CD4-positive, alpha-beta T cell treated with Interleukin-4 for 4 hours (primary cell): ENCODE data around the gene P2RY11.

Source experiments
- DNase-seq: peaks from one replicate; pipeline ENCODE4 v3.0.0-alpha.2; 2020

The P2RY11 gene

GRCh38 chr19:10093295-10094186, 18.0 kb upstream of the P2RY11 start:
- DNase-seq, result no peak

- no peak for DNase-seq
Measured at GRCh38 chr19:10095622-10095947, 15.9 kb upstream of the P2RY11 start.

GRCh38 chr19:10095948-10096614, 15.4 kb upstream of the P2RY11 start:
- DNase-seq, result peak; percentile 89

GRCh38 chr19:10096615-10096963, 14.9 kb upstream of the P2RY11 start:
- DNase-seq, result no peak

GRCh38 chr19:10100163-10100785, 11.2 kb upstream of the P2RY11 start:
- DNase-seq, result no peak

- DNase-seq, result no peak
Measured at GRCh38 chr19:10102787-10103236, 8.7 kb upstream of the P2RY11 start.

GRCh38 chr19:10104130-10104513, 7.4 kb upstream of the P2RY11 start:
- DNase-seq, result no peak

GRCh38 chr19:10104665-10105508, 6.6 kb upstream of the P2RY11 start:
- DNase-seq, result peak; percentile 96

- DNase-seq, result peak; percentile 63
Measured at GRCh38 chr19:10105509-10106099, 5.9 kb upstream of the P2RY11 start.

- DNase-seq, result peak; percentile 98
Measured at GRCh38 chr19:10106100-10106936, 5.2 kb upstream of the P2RY11 start, which contains the start of gene PPAN. Gene PPAN, plus strand, starts transcription at chr19:10106362. Its CDS starts 33 bp downstream, at chr19:10106395.

- no peak for DNase-seq
Measured at GRCh38 chr19:10107254-10107653, 4.2 kb upstream of the P2RY11 start.

GRCh38 chr19:10107817-10108367, 3.6 kb upstream of the P2RY11 start:
- no peak for DNase-seq

- DNase-seq, result no peak
Measured at GRCh38 chr19:10109528-10109927, 2.0 kb upstream of the P2RY11 start.

GRCh38 chr19:10110076-10110971, 1.2 kb upstream of the P2RY11 start:
- DNase-seq, result no peak

GRCh38 chr19:10110972-10111317, 548 bp upstream of the P2RY11 start:
- DNase-seq, result no peak

GRCh38 chr19:10112037-10112761, 706 bp downstream of the P2RY11 start:
- peak; percentile 60 for DNase-seq

- peak; percentile 67 for DNase-seq
Measured at GRCh38 chr19:10112895-10113591, 1.6 kb downstream of the P2RY11 start.

- DNase-seq, result no peak
Measured at GRCh38 chr19:10113592-10113963, 2.1 kb downstream of the P2RY11 start.
